ENCODE data around the gene HDAC9. TPM values are rescaled to one million over a fixed set of nuclear protein-coding genes. Genes with fewer than 3 reads are reported as not detected.

The HDAC9 gene
- polyA plus RNA-seq, 3 donors = 41.7 to 51.2 (median 44.2) TPM

- 100% methylated on average over 10 of the region's 17 CpGs for whole genome bisulfite sequencing (ENCODE audit: insufficient coverage)
- no peaks in the 10 kb centered on the region for H3K9me3 ChIP-seq (replicated peaks in 1 of 2; ENCODE audit: control insufficient read depth in 1 of 2, insufficient read depth in 1 of 2, low read length in 2 of 2)
- Mint-ChIP-seq H3K9me3 (peaks cover 0 to 4% (median 0%) of the 10 kb centered on the region in 7 donors), H3K27ac (no peak overlapping the region), H3K27me3 (ENCODE audit: low read depth in 3 of 3) (peaks cover 0 to 2% (median 0%) of the 10 kb centered on the region in 3 donors), H3K36me3 (peaks cover 0 to 2% of the 10 kb centered on the region in 2 donors), H3K4me1 (no peaks in the 10 kb centered on the region), H3K4me3 (no peak overlapping the region)
- H3K27me3 ChIP-seq (ENCODE audit: control insufficient read depth in 2 of 2, insufficient read depth in 2 of 2, low read length in 2 of 2) = no peaks in the 10 kb centered on the region
- no peaks in the 10 kb centered on the region for H3K4me1 ChIP-seq (ENCODE audit: control insufficient read depth in 1 of 2, insufficient read depth in 2 of 2, low read length in 2 of 2)
- DNase-seq = no peak
- H3K9ac ChIP-seq (ENCODE audit: insufficient read depth, low read length, poor library complexity, severe bottlenecking) = no peak overlapping the region
- intact Hi-C loops (cut with micrococcal nuclease) = no loop called here
- no peak overlapping the region for H3K4me3 ChIP-seq (replicated peaks in 1 of 3; ENCODE audit: low read depth in 2 of 3, low read length in 3 of 3)
- H3K27ac ChIP-seq (ENCODE audit: low read depth in 1 of 2, low read length in 2 of 2) = no peak overlapping the region
- TF ChIP-seq, protein P1, sequence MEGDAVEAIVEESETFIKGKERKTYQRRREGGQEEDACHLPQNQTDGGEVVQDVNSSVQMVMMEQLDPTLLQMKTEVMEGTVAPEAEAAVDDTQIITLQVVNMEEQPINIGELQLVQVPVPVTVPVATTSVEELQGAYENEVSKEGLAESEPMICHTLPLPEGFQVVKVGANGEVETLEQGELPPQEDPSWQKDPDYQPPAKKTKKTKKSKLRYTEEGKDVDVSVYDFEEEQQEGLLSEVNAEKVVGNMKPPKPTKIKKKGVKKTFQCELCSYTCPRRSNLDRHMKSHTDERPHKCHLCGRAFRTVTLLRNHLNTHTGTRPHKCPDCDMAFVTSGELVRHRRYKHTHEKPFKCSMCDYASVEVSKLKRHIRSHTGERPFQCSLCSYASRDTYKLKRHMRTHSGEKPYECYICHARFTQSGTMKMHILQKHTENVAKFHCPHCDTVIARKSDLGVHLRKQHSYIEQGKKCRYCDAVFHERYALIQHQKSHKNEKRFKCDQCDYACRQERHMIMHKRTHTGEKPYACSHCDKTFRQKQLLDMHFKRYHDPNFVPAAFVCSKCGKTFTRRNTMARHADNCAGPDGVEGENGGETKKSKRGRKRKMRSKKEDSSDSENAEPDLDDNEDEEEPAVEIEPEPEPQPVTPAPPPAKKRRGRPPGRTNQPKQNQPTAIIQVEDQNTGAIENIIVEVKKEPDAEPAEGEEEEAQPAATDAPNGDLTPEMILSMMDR (IDR thresholded peaks at IDR 0.05) = no peak
- H3K4me2 ChIP-seq (replicated peaks; ENCODE audit: extremely low read depth, low read length, poor library complexity, severe bottlenecking) = no peak overlapping the region
- no peaks in the 10 kb centered on the region for H3K36me3 ChIP-seq (replicated peaks in 1 of 2; ENCODE audit: control insufficient read depth in 1 of 2, insufficient read depth in 2 of 2, low read length in 2 of 2)
- H2AFZ ChIP-seq (ENCODE audit: insufficient read depth, low read depth, low read length, poor library complexity, severe bottlenecking) = no peak overlapping the region
- no peaks in the 10 kb centered on the region for H3K79me2 ChIP-seq (ENCODE audit: insufficient read depth, low read length)
- H4K20me1 ChIP-seq (ENCODE audit: insufficient read depth, low read length) = no peaks in the 10 kb centered on the region
Measured at GRCh38 chr7:18702071-18702829, 206.7 kb downstream of the HDAC9 start.

GRCh38 chr7:18703685-18704084 lies 208.1 kb downstream of the HDAC9 start:
- Histone ChIP-seq H2AFZ (ENCODE audit: insufficient read depth, low read depth, low read length, poor library complexity, severe bottlenecking) (no peak overlapping the region), H3K27ac (ENCODE audit: low read depth in 1 of 2, low read length in 2 of 2) (no peak overlapping the region), H3K4me3 (replicated peaks in 1 of 3; ENCODE audit: low read depth in 2 of 3, low read length in 3 of 3) (no peak overlapping the region), H3K9me3 (replicated peaks in 1 of 2; ENCODE audit: control insufficient read depth in 1 of 2, insufficient read depth in 1 of 2, low read length in 2 of 2) (no peaks in the 10 kb centered on the region), H3K79me2 (ENCODE audit: insufficient read depth, low read length) (no peaks in the 10 kb centered on the region), H3K4me1 (ENCODE audit: control insufficient read depth in 1 of 2, insufficient read depth in 2 of 2, low read length in 2 of 2) (no peaks in the 10 kb centered on the region), H3K27me3 (ENCODE audit: control insufficient read depth in 2 of 2, insufficient read depth in 2 of 2, low read length in 2 of 2) (no peaks in the 10 kb centered on the region), H3K9ac (ENCODE audit: insufficient read depth, low read length, poor library complexity, severe bottlenecking) (no peak overlapping the region), H4K20me1 (ENCODE audit: insufficient read depth, low read length) (no peaks in the 10 kb centered on the region), H3K36me3 (replicated peaks in 1 of 2; ENCODE audit: control insufficient read depth in 1 of 2, insufficient read depth in 2 of 2, low read length in 2 of 2) (no peaks in the 10 kb centered on the region), H3K4me2 (replicated peaks; ENCODE audit: extremely low read depth, low read length, poor library complexity, severe bottlenecking) (no peak overlapping the region)
- Mint-ChIP-seq H3K36me3 (peaks cover 0 to 4% of the 10 kb centered on the region in 2 donors), H3K4me3 (no peak overlapping the region), H3K4me1 (no peaks in the 10 kb centered on the region), H3K27me3 (ENCODE audit: low read depth in 3 of 3) (peaks cover 0 to 2% (median 0%) of the 10 kb centered on the region in 3 donors), H3K9me3 (peaks cover 0 to 4% (median 0%) of the 10 kb centered on the region in 7 donors), H3K27ac (peak overlapping the region in 4 of 7 donors; percentile 19 to 89 (median 38))
- intact Hi-C loops (cut with micrococcal nuclease) = no loop called here
- no peak for DNase-seq
- TF ChIP-seq, protein P1 (IDR thresholded peaks at IDR 0.05) = no peak
